Stimulated activated CD8-positive, alpha-beta memory T cell treated with anti-CD3 and anti-CD28 coated beads, Interleukin-12 subunit alpha, Interleukin-12 subunit beta, amount 100 ng/mL, for 24 hours (primary cell): Measurements from ENCODE around the gene UNG.
A peak's percentile ranks its signal among the peaks of the same experiment; 100 is the strongest.

Source experiments
- DNase-seq: peaks from one replicate; pipeline ENCODE4 v3.0.0-alpha.2; 2020; ENCODE audit errors: extremely low read depth

Gene UNG

DNA sequence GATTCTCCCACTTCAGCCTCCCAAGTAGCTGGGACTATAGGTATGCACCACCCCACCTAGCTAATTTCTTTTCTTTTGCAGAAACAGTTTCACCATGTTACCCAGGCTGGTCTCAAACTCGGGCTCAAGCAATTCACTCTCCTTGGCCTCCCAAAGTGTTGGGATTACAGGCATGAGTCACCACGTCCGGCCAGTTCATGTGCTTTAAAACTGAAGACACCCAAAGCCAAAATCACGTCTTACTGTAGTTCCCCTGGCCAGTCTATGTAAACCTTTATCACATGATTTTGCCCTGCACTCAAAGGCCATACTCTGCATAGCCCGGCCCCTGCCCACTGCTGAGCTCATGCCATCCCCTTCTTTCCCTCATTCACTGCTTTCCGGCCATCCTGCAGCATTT, 8.6 kb upstream of the UNG start:
- DNase-seq: no peak

DNA sequence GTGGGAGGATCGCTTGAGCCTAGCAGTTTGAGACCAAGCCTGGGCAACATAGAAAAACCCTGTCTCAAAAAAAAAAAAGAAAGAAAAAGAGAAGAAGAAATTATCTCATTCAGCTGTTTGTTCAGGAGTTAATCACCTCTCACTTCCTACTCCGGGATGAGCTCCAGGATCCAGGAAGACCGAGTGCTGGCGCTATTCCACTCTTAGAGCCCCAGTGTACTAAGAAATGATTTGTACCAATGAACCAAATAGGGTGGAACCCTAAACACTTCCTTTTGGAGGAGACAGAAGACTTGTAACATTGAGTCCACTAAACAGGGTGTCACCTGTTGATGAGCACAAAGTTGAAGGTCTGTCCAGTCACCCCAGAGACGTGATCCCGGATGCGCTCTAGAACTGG, 7.7 kb upstream of the UNG start:
- no peak for DNase-seq

DNA sequence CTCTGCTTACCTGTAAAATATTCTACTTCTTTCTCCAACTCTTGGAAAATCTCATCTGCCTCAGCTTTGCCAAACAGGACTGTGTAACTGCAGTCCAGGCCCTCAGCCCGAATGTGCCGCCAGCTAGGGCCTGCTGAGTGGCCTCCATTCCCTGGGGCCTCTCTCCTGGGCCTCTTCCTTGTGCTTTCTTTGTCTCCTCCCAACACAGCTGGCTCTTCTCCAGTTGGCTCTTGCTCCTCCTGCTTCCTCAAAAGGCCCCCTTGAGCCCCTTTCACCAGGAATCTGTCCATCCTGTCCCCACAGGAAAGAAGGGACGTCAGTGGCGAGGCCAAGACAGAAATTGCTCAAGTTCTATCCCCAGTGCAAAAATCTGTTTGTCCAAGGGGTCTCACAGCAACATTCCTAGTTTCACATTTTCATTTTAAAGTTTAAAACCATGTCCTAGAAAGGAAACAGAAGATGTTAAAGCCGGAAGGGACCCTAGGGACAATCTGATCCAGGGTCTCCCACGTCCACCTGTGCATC, 4.8 kb upstream of the UNG start:
- no peak for DNase-seq

DNA sequence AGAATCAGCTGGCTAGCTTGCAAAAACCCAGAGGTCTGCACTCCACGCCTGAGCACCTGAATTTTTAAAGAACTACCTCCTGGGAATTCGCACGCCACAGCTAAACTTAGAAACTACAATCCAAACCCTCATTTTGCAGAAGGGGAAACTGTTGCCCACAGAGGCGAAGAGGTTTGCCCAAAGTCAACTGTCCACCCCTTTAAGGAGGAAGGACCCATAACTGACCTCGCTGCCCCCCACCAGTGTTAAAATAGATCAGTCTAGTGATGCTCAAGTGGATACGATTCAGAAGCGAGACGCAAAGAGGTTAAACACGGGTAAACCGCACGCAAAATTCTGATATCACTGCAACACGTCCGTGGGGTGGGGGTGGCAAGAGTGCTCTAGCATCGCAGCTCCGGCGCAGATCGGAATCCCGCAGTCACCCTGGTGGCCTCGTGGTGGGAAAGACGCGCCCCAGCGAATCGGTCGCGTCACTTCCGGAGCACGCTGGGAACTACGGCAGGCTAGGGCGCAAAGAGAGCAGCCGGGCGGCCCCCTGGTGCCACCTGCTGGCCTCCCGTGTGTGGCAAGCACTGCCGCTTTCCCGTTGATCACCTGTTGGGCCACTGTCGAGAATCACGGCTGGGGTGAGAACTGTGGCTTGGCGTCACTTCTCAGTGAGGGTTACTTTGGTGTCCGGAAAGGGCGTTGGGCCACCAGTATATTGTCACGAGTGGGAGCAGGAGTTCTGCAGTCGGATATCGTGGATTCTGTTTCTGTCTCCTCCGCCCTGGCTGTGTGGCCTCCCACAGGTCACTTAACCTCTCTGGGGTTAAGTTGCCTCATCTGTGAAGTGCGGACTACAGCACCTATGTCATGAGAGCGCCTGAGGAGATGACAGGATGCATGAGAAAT, 4.1 kb upstream of the UNG start, which contains the start of gene ALKBH2:
Gene ALKBH2, minus strand, starts transcription at position 451 of the 897 bp plus-strand sequence. CDS start 686 bp downstream, outside the sequence.
- peak; percentile 93 for DNase-seq

DNA sequence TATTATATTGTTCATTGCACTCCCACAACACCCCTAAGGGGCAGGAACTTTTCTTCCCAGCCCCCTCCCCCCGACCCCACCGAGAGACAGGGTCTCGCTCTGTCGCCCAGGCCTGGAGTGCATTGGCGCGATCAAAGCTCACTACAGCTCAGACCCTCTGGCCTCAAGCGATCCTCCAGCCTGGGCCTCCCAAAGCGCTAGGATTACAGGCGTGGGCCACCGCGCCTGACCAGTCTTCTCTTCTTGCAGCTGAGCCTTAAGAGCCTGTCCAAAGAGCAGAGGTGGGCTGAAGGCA, 310 bp upstream of the UNG start:
- no peak for DNase-seq

DNA sequence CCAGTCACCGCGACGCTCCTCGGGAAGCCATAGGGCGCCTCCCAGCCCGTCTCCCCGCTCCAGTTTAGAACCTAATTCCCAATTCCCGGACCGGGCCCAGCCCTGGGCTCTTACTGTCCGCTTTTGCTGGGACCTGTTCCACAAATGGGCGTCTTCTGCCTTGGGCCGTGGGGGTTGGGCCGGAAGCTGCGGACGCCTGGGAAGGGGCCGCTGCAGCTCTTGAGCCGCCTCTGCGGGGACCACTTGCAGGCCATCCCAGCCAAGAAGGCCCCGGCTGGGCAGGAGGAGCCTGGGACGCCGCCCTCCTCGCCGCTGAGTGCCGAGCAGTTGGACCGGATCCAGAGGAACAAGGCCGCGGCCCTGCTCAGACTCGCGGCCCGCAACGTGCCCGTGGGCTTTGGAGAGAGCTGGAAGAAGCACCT, 797 bp downstream of the UNG start:
- no peak for DNase-seq

DNA sequence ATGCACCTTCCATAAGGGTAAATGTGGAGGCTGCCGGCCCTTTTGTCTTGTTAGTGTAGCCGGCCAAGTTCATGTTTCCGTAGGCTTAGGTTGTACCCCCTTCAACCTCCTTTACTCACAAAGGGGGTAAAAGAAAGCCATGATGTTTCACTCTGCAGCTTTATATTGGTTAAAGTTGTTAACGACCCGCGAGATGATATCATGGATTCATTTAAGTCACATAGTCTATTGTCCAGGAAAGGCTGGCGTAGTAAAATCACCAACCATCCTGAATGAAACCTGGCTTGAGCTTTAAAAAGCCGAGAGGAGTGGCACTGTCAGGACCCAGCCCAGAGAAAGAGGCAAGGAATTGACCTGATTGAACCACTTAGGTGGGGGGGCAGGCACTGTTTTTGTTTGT, 1.3 kb downstream of the UNG start:
- DNase-seq: no peak

DNA sequence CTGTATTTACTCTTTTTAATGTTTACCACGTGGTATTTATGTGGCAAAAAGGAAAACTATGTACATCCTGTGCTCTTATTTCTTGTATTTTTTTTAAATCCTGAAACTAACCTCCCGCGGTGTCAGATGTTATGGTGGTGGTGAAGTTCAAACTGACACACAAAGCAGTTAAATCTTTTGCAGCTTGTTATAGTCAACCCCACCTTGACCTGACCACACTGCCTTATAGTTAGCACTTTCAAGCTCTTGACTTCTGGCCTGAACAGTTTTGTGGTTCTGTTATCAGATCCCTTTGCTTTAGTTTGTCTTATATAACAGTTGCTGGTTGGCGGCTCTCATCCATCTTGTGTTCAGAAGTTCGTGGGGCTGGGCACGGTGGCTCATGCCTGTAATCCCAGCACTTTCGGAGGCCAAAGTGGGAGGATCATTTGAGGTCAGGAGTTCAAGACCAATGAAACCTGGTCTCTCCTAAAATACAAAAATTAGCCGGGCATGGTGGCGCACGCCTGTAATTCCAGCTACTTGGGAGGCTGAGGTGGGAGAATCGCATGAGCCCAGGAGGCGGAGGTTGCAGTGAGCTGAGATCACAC, 2.1 kb downstream of the UNG start:
- no peak for DNase-seq

DNA sequence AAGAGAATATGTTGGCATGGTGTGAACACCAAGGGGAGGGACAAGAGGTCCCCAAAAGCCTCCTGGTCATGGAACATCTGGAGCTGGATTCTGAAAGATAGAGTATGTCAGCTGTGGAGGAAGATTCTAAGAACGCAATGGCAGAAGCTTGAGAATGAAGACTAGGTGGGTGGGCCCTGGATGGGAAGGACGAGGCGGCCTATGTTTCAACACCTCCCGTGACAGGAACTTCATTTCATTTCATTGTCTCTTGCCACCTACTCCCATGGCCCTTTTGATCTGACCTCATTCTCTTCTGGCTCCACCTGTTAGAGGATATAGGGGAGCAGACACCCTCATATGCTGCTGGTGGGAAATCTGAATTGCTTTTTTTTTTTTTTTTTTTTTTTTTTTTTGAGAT, 3.3 kb downstream of the UNG start:
- DNase-seq: no peak

DNA sequence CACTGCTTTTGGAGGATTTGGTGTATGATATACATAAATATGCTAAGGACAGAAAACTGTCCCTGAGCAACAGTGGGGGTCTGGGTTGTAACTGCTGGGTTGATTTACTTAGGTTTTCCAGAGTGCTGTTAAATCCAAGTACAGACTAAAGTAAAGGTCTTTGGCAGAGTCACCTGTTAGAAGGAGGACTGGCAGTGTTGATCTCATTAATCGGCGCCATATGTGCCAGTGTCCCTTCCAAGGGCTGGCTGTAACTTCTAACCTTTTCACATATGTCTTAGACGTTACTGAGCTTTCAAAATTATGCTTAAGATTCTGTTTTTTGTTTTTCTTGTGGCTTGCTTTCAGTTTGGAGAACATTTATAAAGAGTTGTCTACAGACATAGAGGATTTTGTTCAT, 5.1 kb downstream of the UNG start:
- no peak for DNase-seq

DNA sequence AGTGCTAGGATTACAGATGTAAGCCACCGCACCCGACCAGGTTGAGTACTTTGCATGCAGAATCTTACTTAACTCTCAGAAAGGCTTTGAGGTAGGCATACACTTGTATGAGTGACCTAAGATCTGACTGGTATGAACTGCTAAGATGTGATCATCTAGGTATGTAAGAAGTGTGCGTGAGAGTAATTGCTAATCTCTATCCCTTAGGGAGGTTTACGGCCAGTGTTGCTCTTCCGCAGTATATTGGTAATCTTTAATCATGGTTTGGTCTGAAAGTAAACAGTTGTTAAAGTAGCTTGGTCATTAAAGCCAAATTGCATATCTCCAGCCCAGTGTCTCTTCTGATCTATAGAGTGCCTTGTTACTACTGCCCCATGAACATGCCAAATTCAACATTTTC, 7.8 kb downstream of the UNG start:
- DNase-seq: no peak

DNA sequence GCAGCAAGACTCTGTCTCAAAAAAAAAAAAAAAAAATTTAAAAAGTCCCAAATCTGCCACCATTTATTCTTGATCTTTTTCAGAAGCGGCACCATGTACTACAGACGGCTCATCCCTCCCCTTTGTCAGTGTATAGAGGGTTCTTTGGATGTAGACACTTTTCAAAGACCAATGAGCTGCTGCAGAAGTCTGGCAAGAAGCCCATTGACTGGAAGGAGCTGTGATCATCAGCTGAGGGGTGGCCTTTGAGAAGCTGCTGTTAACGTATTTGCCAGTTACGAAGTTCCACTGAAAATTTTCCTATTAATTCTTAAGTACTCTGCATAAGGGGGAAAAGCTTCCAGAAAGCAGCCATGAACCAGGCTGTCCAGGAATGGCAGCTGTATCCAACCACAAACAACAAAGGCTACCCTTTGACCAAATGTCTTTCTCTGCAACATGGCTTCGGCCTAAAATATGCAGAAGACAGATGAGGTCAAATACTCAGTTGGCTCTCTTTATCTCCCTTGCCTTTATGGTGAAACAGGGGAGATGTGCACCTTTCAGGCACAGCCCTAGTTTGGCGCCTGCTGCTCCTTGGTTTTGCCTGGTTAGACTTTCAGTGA, 12.5 kb downstream of the UNG start:
- DNase-seq: no peak

DNA sequence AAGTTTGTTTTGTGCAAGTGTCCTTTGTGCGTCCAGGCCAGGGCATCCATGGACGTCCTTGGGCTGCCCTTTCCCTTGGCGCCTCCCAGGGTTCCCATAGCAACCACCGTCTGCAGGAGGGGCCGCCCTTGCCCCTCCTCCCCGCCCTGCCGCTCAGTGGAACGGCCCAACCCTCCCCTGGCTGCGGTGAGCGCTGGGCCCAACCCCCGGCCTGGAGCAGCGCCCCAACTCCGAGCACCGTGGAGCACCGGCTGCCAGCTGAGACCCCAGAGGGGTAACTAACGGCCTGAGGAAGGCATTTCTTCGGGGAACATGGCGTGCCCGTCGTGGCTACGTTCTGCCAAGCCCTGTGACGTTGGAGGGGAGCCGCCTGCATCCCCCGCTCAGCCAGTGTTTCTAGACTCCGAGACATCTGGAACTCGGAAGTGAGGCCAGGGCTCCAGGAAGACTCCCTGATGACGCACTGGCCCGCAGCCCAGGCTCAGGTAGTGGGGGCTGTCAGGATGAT, 13.6 kb downstream of the UNG start:
- peak; percentile 10 for DNase-seq

DNA sequence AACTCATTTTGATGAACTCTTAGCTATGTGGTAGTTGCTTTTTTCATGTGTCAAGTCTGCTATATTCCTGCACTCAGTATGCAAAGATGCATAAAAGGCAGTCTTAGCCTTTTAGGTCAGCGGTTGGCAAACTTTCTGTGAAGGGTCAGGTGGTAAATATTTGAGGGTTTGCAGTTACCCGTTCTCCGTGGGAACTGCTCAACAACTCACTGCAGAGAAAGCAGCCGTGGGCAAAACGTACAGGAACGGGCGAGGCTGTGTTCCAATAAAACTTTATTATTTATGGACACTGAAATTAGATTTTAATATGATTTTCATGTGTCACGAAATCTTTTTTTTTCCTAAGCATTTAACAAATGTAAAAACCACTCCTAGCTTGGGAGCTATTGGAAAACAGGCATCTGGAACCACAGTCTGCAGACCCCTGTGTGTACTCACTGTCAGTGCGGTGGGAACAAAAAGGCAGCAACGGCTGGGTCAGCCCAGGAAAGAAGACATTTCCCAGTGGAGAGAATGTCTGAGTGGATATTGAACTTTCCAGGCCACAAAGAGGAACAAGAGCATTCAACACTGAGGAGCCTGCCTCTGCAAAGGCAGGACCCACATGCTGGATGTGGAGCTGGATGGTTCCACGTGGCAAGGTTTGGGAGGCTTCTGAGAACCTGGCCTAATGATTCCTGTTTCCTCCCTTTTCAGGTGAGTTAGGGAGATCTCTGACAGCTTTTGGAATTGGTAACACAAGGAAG, 15.5 kb downstream of the UNG start:
- no peak for DNase-seq

DNA sequence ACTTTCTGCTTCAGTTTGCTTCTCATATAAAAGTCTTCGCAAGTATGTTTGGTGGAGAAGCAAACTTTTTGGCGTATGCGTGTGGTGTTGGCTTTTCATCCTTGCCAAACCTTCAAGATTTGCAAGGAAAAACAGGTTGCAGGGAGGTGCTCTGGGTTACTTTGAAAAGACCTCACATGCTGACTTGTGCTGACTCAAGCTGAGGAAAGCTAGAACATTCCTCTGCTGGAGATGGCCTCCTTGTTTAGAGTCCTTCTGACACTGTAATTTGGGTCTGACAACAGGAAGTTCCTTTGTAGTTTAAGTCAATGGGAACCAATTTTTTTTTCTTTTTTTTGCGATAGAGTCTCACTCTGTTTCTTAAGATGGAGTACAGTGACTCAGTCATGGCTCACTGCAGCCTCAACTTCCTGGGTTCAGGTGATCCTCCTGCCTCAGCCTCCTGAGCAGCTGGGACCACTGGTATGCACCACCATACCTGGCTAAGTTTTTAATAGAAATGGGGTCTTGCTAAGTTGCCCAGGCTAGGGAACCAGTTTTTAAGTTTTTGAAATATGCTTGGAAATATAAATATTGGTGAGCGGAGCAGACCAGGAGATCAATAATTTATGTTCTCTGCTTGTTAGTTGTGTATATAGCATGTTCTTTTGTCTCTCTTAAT, 16.4 kb downstream of the UNG start:
- no peak for DNase-seq

DNA sequence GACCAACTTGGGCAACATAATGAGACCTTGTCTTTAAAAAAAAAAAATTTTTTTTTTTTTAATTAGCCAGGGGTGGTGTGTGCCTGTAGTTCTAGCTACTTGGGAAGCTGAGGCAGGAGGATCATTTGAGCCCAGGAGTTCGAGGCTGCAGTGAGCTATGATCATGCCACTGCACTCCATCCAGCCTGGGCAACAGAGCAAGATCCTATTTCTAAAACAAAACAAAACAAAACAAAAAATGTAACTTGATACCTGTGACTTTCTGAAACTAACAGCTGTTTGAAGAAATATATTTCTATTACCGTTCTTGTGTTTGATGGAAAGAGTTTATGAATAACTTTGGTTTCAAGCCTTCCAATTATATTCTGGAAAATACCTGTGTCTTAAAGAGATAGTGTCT, 17.2 kb downstream of the UNG start:
- no peak for DNase-seq

DNA sequence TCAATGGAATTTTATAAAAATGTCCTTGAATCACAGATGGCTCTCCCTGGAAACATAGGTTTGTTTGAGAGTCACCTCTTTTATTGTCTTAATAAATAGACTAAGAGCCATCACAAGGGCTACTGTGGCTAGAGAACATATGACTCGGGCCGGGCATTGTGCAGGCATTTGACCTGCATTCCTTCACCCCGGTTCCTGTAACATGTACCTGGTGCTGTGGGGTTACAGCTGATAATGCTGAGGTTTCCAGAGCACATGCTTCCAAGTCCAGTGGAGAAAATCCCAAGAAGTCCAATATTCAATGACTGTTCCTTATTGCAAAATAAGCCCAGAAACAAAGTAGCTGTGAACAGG, 18.0 kb downstream of the UNG start:
- DNase-seq: no peak

DNA sequence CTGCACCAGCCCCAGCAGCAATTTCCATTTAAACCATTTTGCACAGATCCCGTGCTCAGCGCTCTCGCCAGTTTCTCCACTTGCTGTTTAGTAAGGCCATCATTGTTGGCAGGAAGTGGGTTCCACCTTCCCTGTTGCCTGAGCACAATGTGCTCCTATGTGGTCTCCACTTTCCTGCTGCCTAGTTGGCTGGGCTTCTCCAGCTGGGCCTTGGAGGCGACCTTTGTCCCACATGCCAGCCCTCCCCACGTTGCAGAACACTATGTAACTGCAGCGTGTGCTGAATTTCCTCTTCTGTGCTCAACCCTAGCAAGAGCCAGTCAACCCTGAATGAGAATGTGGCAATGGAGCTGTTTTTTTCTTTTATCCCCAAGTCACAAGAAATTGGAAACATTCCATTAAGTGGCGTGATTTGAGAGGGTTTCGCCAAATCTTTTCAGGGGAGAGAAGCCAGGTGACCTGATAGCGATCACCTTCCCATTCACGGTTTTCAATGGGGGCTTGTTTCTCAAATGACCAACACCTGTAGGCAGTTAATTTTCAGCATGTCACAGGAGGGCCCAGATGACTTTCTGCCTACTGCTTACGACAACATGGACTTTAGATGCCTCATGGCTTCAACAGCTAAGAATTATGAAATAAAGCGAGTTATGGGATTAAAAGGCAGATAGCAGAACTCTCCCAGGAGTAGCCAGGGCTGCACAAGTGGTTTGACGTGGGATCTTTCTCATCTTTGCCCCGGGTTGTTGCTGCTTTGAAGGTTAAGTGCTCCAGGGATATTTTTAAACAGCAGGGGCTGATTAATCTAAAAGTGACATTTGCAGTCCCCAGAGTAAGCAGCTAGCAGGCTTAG, 18.6 kb downstream of the UNG start, which contains the start of gene ACACB:
Gene ACACB, plus strand, starts transcription at position 830 of the 853 bp plus-strand sequence. CDS start 22,819 bp downstream, outside the sequence.
- DNase-seq: no peak

DNA sequence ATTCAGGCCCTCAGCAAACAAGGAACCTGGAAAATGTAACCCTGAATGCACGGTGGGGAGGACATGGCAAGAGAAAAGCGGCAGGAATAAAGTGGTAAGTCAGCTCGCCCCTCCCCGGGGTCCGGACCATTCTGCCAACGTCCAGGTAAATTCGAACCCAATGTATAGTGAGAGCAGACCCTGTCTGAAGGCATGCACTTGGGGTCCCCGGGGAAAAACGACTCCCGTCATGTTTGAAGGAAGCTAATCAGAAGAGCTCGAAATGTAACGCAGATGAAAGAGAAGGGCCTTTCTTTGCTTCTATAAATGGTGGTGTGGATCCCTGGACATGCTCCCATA, 19.2 kb downstream of the UNG start:
- no peak for DNase-seq

DNA sequence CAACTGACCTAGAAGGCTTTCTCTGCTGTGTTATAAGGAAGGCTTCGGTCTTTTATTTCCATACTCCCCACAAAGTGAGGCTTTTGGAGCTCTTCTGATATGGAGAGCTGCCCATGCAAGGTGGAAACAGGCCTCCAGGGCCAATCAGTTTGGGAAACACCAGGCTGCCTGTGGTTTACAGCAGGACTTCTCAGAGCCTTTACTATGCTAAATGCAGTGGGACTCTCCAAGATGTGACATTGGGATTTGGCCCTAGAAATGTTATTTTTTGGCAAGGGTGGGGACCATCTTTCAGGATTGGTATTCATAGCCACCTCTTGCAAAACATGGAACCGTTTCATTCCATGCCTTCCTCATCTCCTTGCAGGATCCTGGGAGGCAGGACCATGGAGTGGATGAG, 22.7 kb downstream of the UNG start:
- no peak for DNase-seq

DNA sequence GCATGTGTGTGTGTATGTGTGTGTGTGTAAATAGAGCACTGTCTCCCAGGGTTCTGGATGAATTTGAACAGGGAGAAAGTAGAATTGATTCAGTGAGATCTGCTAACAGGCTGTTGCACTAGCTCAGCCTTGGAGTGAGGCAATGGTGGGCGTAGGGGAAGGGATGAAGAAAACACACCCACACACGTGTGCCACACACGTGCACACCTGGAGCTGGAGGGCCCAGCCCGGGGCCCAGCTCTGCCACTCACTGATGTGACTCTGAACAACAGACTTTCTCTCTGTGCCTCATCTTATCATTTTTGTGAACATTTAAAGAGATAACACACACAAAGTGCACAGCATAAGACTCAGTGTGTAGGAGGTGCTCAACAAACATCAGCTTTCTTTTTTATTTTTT, 23.2 kb downstream of the UNG start:
- DNase-seq: no peak
